Duodenal mucosa (tissue), 2 donors: ENCODE data around the gene SCN4B.
A peak's percentile ranks its signal among the peaks of the same experiment; 100 is the strongest.
"Not testable (repeated sequence)": the region's sequence is repeated elsewhere in the genome, so short reads cannot be mapped to it uniquely, and the experiment has no call there.

ENCODE experiments used
- H3K27ac ChIP-seq: one replicate; pipeline ENCODE4 v1.7.0; 2013; ENCODE audit warnings: low read depth, low read length
- H3K27me3 ChIP-seq, 2 donors: one replicate each; pipeline ENCODE4 v1.7.0; 2013; ENCODE audit warnings: low read length in 2 of 2, control low read depth in 1 of 2; ENCODE audit not compliant: insufficient read depth in 2 of 2, control insufficient read depth in 1 of 2
- H3K36me3 ChIP-seq, 2 donors: one replicate each; pipeline ENCODE4 v1.7.0; 2013; ENCODE audit warnings: low read length in 2 of 2, control low read depth in 1 of 2; ENCODE audit not compliant: insufficient read depth in 2 of 2, control insufficient read depth in 1 of 2
- H3K4me1 ChIP-seq, 2 donors: one replicate each; pipeline ENCODE4 v1.7.0; 2013; ENCODE audit warnings: low read length in 2 of 2, control low read depth in 1 of 2; ENCODE audit not compliant: insufficient read depth in 2 of 2, control insufficient read depth in 1 of 2
- H3K4me3 ChIP-seq, 2 donors: one replicate each; pipeline ENCODE4 v1.7.0; 2013; ENCODE audit warnings: low read length in 2 of 2, low read depth in 1 of 2
- H3K9ac ChIP-seq, 2 donors: one replicate each; pipeline ENCODE4 v1.7.0; 2013; ENCODE audit warnings: low read length in 2 of 2, low read depth in 1 of 2
- H3K9me3 ChIP-seq, 2 donors: one replicate each; pipeline ENCODE4 v1.7.0; 2013; ENCODE audit warnings: low read length in 2 of 2, control low read depth in 1 of 2; ENCODE audit not compliant: control insufficient read depth in 1 of 2

The SCN4B gene, protein sequence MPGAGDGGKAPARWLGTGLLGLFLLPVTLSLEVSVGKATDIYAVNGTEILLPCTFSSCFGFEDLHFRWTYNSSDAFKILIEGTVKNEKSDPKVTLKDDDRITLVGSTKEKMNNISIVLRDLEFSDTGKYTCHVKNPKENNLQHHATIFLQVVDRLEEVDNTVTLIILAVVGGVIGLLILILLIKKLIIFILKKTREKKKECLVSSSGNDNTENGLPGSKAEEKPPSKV

GRCh38 chr11:118152552-118153471 is at the start of gene SCN4B:
SCN4B (minus strand) TSS chr11:118152823; CDS start chr11:118152673, 150 bp downstream.
- no peaks in the 10 kb centered on the region for H3K9me3 ChIP-seq
- H3K36me3 ChIP-seq: no peaks in the 10 kb centered on the region
- no peak within 1 kb of the TSS for H3K27ac ChIP-seq
- H3K27me3 ChIP-seq: peaks cover 73 to 83% of the 10 kb centered on the region in 2 donors
- peak within 1 kb of the TSS in 1 of 2 donors; percentile 12 for H3K9ac ChIP-seq
- H3K4me1 ChIP-seq: peaks cover 5% of the 10 kb centered on the region in 2 donors
- peak within 1 kb of the TSS; percentile 57 to 62 for H3K4me3 ChIP-seq

DNA sequence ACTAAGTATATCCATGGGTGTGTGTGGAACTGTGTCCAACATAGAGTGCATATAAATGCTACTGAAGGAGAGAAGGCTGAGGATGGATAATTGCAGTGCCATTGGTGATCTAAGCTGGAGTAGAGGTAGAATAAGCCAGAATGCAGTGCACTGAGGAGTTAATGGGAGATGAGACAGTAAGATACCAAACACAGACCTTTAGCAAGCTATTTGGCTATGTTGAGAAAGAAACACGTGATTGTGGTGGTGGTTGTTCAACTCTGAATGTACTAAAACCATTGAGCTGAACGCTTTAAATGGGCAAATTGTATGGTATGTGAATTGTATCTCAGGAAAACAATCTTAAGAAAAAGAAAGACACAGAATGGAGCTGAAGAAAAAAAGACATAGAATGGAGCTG is 49.3 kb upstream of the SCN4B start:
- Histone ChIP-seq H3K27ac (no peak overlapping the region), H3K36me3 (no peaks in the 10 kb centered on the region), H3K27me3 (no peaks in the 10 kb centered on the region), H3K4me1 (peaks cover 50 to 65% of the 10 kb centered on the region in 2 donors), H3K9me3 (no peaks in the 10 kb centered on the region), H3K4me3 (peak overlapping the region in 1 of 2 donors; percentile 34), H3K9ac (peak overlapping the region in 1 of 2 donors; percentile 13)

GRCh38 chr11:118200901-118201680 is 48.5 kb upstream of the SCN4B start:
- no peak overlapping the region for H3K9ac ChIP-seq
- no peak overlapping the region for H3K4me3 ChIP-seq
- no peaks in the 10 kb centered on the region for H3K9me3 ChIP-seq
- H3K4me1 ChIP-seq: peaks cover 45 to 56% of the 10 kb centered on the region in 2 donors
- H3K36me3 ChIP-seq: no peaks in the 10 kb centered on the region
- H3K27me3 ChIP-seq: no peaks in the 10 kb centered on the region
- H3K27ac ChIP-seq: no peak overlapping the region

DNA sequence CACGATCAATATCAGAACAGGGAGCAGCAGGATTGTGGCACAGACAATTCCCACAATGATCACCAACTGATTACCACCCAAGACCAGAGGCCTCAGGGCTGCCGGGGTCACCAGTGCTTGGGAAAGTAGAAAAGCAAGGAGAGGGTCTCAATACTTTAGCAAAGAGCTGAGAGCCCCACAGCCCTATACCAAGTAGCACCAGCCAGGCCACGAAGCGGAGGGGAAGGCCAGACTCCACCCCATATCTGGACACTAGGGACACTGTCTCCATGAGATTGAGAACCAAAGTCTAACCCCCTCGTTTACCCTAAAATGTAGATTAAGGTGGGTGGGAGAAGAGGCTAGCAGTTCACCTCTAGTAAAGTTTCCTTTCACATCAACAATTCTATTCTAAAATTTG is 47.9 kb upstream of the SCN4B start:
- Histone ChIP-seq H3K9ac (no peak overlapping the region), H3K27me3 (no peaks in the 10 kb centered on the region), H3K4me1 (peaks cover 46 to 51% of the 10 kb centered on the region in 2 donors), H3K27ac (no peak overlapping the region), H3K36me3 (no peaks in the 10 kb centered on the region), H3K9me3 (no peaks in the 10 kb centered on the region), H3K4me3 (no peak overlapping the region)

GRCh38 chr11:118199135-118199534 is 46.5 kb upstream of the SCN4B start:
- Histone ChIP-seq H3K4me1 (peaks cover 51 to 53% of the 10 kb centered on the region in 2 donors), H3K4me3 (no peak overlapping the region), H3K9ac (no peak overlapping the region), H3K9me3 (no peaks in the 10 kb centered on the region), H3K27ac (no peak overlapping the region), H3K27me3 (no peaks in the 10 kb centered on the region), H3K36me3 (no peaks in the 10 kb centered on the region)

- Histone ChIP-seq H3K4me3 (peak overlapping the region; percentile 17 to 40), H3K27ac (no peak overlapping the region), H3K9ac (peak overlapping the region in 1 of 2 donors; percentile 37), H3K9me3 (no peaks in the 10 kb centered on the region), H3K4me1 (peaks cover 44 to 46% of the 10 kb centered on the region in 2 donors), H3K36me3 (no peaks in the 10 kb centered on the region), H3K27me3 (no peaks in the 10 kb centered on the region)
These were observed 45.7 kb upstream of the SCN4B start for GRCh38 chr11:118198370-118198769.

DNA sequence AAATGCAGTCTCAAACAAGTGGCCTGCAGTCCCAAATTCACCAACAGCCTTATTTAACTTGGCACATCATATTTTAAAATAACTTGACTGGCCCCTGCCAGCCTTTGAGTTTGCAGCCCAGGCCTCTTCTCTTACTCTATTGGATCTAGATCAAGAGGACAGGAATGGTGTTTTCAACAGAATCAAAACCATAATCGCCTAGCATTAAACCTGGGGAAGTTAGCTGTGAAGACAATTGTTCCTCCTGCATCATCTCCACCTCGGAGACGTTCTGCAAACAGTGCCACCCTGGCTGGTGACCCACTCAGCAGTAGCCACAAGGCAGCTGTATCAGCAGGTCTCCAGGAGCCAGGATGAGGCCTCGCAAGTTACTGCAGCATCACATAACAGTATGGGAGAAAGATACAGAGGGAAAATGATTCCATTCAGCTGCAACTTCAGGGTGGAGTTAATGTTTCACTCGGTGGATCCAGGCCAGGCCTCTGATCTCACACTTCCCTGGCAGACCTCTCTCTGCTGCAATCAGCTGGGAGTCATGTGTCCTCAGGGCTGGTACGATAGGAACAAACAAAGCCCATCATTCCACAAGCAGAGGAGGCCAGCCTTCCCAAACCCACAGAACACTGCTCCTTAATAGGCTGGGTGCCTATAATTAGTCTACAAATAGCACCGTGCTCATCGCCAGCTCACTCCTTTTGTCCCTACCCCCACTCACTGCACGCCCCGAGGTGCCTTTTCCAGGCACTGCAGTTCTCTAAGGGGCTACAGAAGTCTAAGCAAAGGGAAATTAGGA is 42.4 kb upstream of the SCN4B start:
- no peaks in the 10 kb centered on the region for H3K36me3 ChIP-seq
- H3K9ac ChIP-seq: peak overlapping the region in 1 of 2 donors; percentile 21
- no peaks in the 10 kb centered on the region for H3K9me3 ChIP-seq
- no peak overlapping the region for H3K4me3 ChIP-seq
- H3K27me3 ChIP-seq: no peaks in the 10 kb centered on the region
- H3K27ac ChIP-seq: no peak overlapping the region
- peaks cover 18 to 24% of the 10 kb centered on the region in 2 donors for H3K4me1 ChIP-seq

- H3K4me3 ChIP-seq: no peak overlapping the region
- H3K27ac ChIP-seq: no peak overlapping the region
- no peaks in the 10 kb centered on the region for H3K36me3 ChIP-seq
- H3K27me3 ChIP-seq: no peaks in the 10 kb centered on the region
- no peaks in the 10 kb centered on the region for H3K9me3 ChIP-seq
- H3K4me1 ChIP-seq: peaks cover 18 to 24% of the 10 kb centered on the region in 2 donors
- no peak overlapping the region for H3K9ac ChIP-seq
These were observed 41.4 kb upstream of the SCN4B start for GRCh38 chr11:118193910-118194566.

DNA sequence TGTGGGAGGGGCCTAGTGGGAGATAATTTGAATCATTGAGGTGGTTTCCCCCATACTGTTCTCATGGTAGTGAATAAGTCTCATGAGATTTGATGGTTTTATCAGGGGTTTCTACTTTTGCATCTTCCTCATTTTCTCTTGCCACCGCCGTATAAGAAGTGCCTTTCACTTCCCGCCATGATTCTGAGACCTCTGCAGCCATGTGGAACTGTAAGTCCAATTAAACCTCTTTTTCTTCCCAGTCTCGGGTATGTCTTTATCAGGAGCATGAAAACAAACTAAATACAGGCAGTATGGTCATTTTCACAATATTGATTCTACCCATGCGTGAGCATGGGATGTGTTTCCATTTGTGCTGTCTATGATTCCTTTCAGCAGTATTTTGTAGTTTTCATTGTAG is 40.2 kb upstream of the SCN4B start:
- peaks cover 11 to 14% of the 10 kb centered on the region in 2 donors for H3K4me1 ChIP-seq
- not testable (repeated sequence) for H3K9ac ChIP-seq, H3K27ac ChIP-seq, H3K36me3 ChIP-seq, H3K9me3 ChIP-seq, H3K27me3 ChIP-seq, H3K4me3 ChIP-seq
